MM.1S (cell line): ENCODE results near the gene MAGI1.

Source experiments
- DNase-seq: peaks from one replicate; pipeline ENCODE4 v3.0.0-alpha.2; 2015
- H2AFZ ChIP-seq: fragments of 300-600 bp; sonication (generic); 2 replicates; pipeline ENCODE4 v1.6.0; 2016; ENCODE audit warnings: antibody characterized with exemption, low read length
- H3F3A ChIP-seq: fragments of 300-600 bp; sonication (generic); 2 replicates; pipeline ENCODE4 v1.6.1; 2016; ENCODE audit warnings: mild to moderate bottlenecking, antibody characterized with exemption, low read length, moderate library complexity, mixed read lengths; ENCODE audit not compliant: insufficient read depth
- H3K27ac ChIP-seq: fragments of 300-600 bp; sonication (generic); 2 replicates; pipeline ENCODE4 v1.5.1; 2016; ENCODE audit warnings: mild to moderate bottlenecking, low read length
- H3K27me3 ChIP-seq: fragments of 300-600 bp; sonication (generic); replicated peaks from 2 replicates; pipeline ENCODE4 v1.6.0; 2016; ENCODE audit warnings: low read length; ENCODE audit not compliant: insufficient read depth
- H3K36me3 ChIP-seq: fragments of 300-600 bp; sonication (generic); replicated peaks from 2 replicates; pipeline ENCODE4 v1.6.1; 2016; ENCODE audit warnings: mild to moderate bottlenecking, low read length, mixed read lengths; ENCODE audit not compliant: insufficient read depth
- H3K4me1 ChIP-seq: fragments of 300-600 bp; sonication (generic); 2 replicates; pipeline ENCODE4 v1.6.1; 2016; ENCODE audit warnings: low read length, mixed read lengths
- H3K4me2 ChIP-seq: fragments of 300-600 bp; sonication (generic); 2 replicates; pipeline ENCODE4 v1.6.0; 2016; ENCODE audit warnings: low read depth, low read length
- H3K4me3 ChIP-seq: fragments of 300-600 bp; sonication (generic); 2 replicates; pipeline ENCODE4 v1.5.1; 2016; ENCODE audit warnings: low read length, mixed read lengths
- H3K79me2 ChIP-seq: fragments of 300-600 bp; sonication (generic); 2 replicates; pipeline ENCODE4 v1.6.1; 2016; ENCODE audit warnings: mixed run types, low read length, mixed read lengths
- H3K9ac ChIP-seq: fragments of 300-600 bp; sonication (generic); 2 replicates; pipeline ENCODE4 v1.6.1; 2016; ENCODE audit warnings: low read length, mixed read lengths
- H3K9me2 ChIP-seq: fragments of 300-600 bp; sonication (generic); replicated peaks from 2 replicates; pipeline ENCODE4 v1.6.1; 2016; ENCODE audit warnings: mild to moderate bottlenecking, low read length, mixed read lengths; ENCODE audit not compliant: insufficient read depth
- H3K9me3 ChIP-seq: fragments of 300-600 bp; sonication (generic); replicated peaks from 2 replicates; pipeline ENCODE4 v1.6.1; 2016; ENCODE audit warnings: mild to moderate bottlenecking, low read length, mixed read lengths; ENCODE audit not compliant: insufficient read depth
- H4K20me1 ChIP-seq: fragments of 300-600 bp; sonication (generic); 2 replicates; pipeline ENCODE4 v1.6.1; 2016; ENCODE audit warnings: mild to moderate bottlenecking, low read length, moderate library complexity, mixed read lengths; ENCODE audit not compliant: insufficient read depth
- EZH2 ChIP-seq: fragments of 300-600 bp; sonication (generic); optimal IDR thresholded peaks from 2 replicates; pipeline ENCODE3; 2017; ENCODE audit warnings: low read depth, mild to moderate bottlenecking, antibody characterized with exemption, low read length, mixed read lengths
- EZH2phosphoT487 ChIP-seq: fragments of 300-600 bp; sonication (generic); IDR thresholded peaks from 2 replicates; pipeline ENCODE4 v1.6.1; 2018; ENCODE audit warnings: antibody characterized with exemption, low read length
- TF ChIP-seq, protein P1 (sequence below): fragments of 300-600 bp; sonication (generic); IDR thresholded peaks from 2 replicates; pipeline ENCODE4 v1.5.1; 2016; ENCODE audit warnings: antibody characterized with exemption, low read length, mixed read lengths

MAGI1 gene

DNA sequence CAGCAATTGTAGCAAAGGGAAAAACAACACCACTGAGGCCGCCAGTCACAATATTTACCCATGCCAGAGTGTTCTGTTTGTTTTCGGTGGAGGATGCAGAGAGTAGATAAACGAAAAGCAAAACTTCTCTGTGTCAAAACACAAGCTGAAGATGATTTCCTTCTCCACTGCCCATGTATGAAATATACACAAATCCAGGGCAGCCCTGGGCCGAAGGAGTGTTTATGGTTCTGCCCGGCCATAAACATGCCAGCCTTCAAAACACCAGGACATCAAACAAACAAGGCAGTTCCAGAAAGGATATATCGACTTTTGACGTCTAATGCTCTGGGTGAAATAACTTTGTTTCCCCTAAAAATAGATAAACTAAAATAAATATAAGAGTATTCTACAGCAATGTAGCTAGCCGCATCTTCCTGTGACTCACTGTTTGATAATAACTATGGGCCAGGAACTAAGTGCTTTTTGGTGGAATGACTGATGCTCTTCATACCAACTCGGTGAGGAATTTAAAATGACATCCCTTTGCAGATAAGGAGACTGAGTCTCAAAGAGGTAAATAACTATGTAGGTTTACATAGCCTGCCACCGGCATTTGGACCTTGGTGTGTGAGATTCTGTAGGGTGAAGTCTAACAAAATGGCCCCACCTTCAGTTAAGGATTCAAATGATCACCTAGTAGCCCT is 82.8 kb downstream of the MAGI1 start:
- no peak overlapping the region for H3K4me2 ChIP-seq
- H3K79me2 ChIP-seq: no peaks in the 10 kb centered on the region
- no peaks in the 10 kb centered on the region for H3K36me3 ChIP-seq
- no peak overlapping the region for H3K27ac ChIP-seq
- no peak overlapping the region for H3K4me3 ChIP-seq
- no peaks in the 10 kb centered on the region for H3K4me1 ChIP-seq
- H3K9ac ChIP-seq: no peak overlapping the region
- H4K20me1 ChIP-seq: no peaks in the 10 kb centered on the region
- no peak overlapping the region for H2AFZ ChIP-seq
- no peaks in the 10 kb centered on the region for H3K27me3 ChIP-seq
- no peaks in the 10 kb centered on the region for H3K9me2 ChIP-seq
- H3K9me3 ChIP-seq: no peaks in the 10 kb centered on the region
- no peak for DNase-seq
- TF ChIP-seq EZH2phosphoT487 (no peak), EZH2 (no peak)
- TF ChIP-seq, protein P1, sequence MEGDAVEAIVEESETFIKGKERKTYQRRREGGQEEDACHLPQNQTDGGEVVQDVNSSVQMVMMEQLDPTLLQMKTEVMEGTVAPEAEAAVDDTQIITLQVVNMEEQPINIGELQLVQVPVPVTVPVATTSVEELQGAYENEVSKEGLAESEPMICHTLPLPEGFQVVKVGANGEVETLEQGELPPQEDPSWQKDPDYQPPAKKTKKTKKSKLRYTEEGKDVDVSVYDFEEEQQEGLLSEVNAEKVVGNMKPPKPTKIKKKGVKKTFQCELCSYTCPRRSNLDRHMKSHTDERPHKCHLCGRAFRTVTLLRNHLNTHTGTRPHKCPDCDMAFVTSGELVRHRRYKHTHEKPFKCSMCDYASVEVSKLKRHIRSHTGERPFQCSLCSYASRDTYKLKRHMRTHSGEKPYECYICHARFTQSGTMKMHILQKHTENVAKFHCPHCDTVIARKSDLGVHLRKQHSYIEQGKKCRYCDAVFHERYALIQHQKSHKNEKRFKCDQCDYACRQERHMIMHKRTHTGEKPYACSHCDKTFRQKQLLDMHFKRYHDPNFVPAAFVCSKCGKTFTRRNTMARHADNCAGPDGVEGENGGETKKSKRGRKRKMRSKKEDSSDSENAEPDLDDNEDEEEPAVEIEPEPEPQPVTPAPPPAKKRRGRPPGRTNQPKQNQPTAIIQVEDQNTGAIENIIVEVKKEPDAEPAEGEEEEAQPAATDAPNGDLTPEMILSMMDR: no peak
- no peaks in the 10 kb centered on the region for H3F3A ChIP-seq

DNA sequence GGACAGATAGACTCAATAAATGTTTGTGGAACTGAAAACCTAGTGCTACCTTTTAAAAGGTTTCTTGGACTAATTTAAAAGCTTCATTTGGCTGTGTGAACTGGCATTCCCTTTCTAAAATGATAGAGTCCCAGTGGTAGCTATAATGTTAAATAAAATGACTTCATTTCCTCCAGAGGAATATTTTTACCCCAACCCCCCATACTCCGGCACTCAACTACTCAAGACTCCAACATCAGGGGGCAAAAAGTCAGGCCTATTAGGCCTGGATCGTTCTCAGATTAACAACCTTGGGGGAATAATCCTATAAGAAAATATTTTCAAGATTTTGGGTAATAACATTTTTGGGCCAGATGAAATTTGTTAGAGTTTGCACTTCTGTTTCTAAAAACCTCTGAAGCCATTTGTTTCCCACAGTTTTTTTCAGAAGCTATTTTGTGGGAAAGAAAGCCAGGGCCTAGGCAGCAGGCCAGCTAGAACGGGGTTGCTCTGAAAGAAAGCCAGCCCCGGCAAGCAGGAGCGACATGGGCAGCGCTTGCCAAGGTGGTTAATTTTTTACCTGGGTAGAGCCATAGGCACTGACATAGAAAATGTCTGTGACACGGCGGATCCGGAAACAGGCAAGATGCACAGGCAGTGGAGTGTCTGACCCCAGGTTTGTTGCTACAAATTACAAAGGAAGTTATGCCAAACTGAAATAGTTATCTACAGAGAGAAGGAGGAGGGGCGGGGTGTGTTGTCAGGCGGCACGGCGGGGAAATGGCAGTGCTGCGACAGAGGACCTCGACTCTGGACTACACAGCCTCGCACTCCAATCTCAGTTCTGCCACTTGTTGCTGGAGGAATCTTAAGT is 84.6 kb downstream of the MAGI1 start:
- no peaks in the 10 kb centered on the region for H3K9me3 ChIP-seq
- TF ChIP-seq EZH2phosphoT487 (no peak), EZH2 (no peak)
- TF ChIP-seq, protein P1: no peak
- no peak overlapping the region for H3K9ac ChIP-seq
- no peak overlapping the region for H2AFZ ChIP-seq
- H3K4me3 ChIP-seq: no peak overlapping the region
- peak overlapping the region; percentile 13; the same call in 1 of the 2 replicates for H3K27ac ChIP-seq
- H3K4me2 ChIP-seq: no peak overlapping the region
- no peaks in the 10 kb centered on the region for H3K4me1 ChIP-seq
- DNase-seq: no peak
- H3K27me3 ChIP-seq: no peaks in the 10 kb centered on the region
- no peaks in the 10 kb centered on the region for H3K9me2 ChIP-seq
- no peaks in the 10 kb centered on the region for H3F3A ChIP-seq
- H3K36me3 ChIP-seq: no peaks in the 10 kb centered on the region
- no peaks in the 10 kb centered on the region for H4K20me1 ChIP-seq
- no peaks in the 10 kb centered on the region for H3K79me2 ChIP-seq

DNA sequence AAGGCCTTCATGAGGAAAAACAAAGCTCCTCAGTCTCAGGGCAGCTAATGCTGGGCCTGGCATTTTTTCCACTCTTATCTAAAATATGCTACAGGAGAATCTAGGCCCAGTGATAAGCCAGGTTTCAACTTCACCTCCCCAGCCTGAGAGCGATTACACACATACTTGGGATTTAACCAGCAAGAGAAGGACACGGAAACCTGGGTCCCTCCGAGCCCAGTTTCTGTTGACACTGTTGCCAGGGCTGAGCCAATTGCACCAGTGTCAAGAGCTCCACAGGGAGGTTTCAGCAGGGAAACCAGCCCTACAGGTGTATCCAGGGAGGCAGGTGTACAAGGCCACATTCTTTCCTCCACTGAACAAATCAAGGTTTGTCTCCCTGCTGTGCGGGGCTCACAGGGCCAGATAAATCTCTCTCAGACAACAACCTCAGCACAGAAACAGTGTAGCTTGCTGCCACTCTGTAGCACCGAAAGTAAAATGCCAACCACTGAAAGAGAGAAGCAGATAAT is 85.4 kb downstream of the MAGI1 start:
- no peaks in the 10 kb centered on the region for H3K9me2 ChIP-seq
- no peak overlapping the region for H3K9ac ChIP-seq
- peak; percentile 52 for DNase-seq
- peak overlapping the region; percentile 13; the same call in 1 of the 2 replicates for H3K27ac ChIP-seq
- H3K27me3 ChIP-seq: no peaks in the 10 kb centered on the region
- no peak overlapping the region for H3K4me3 ChIP-seq
- no peak overlapping the region for H3K4me2 ChIP-seq
- H3F3A ChIP-seq: no peaks in the 10 kb centered on the region
- no peaks in the 10 kb centered on the region for H3K4me1 ChIP-seq
- H2AFZ ChIP-seq: no peak overlapping the region
- TF ChIP-seq EZH2 (no peak), EZH2phosphoT487 (no peak)
- TF ChIP-seq, protein P1: no peak
- H3K9me3 ChIP-seq: no peaks in the 10 kb centered on the region
- H4K20me1 ChIP-seq: no peaks in the 10 kb centered on the region
- no peaks in the 10 kb centered on the region for H3K79me2 ChIP-seq
- no peaks in the 10 kb centered on the region for H3K36me3 ChIP-seq
